Tongue (tissue), 2 donors: ENCODE measurements around the gene AGK. TPM values are rescaled to one million over a fixed set of nuclear protein-coding genes. Genes with fewer than 3 reads are reported as not detected.
"Not testable (repeated sequence)": the region's sequence is repeated elsewhere in the genome, so short reads cannot be mapped to it uniquely, and the experiment has no call there.

ENCODE experiments used
- DNase-seq: peaks from one replicate; pipeline ENCODE4 v3.0.0-alpha.2; 2015
- total RNA-seq: library from RNA; depleted of rRNA; stranded (reverse); fragments of >200 nt; gene quantifications from one replicate; pipeline ENCODE4 v1.2.3, GENCODE V29; 2014

AGK gene
- total RNA-seq, 1 donor from 2014 or later: 40.0 TPM

- no peak for DNase-seq
These were observed 6.2 kb downstream of the AGK start for GRCh38 chr7:141557360-141557759.

GRCh38 chr7:141557831-141558531, 6.8 kb downstream of the AGK start:
- not testable (repeated sequence) for DNase-seq

- no peak for DNase-seq
These were observed 7.5 kb downstream of the AGK start for GRCh38 chr7:141558544-141559183.

GRCh38 chr7:141559961-141560360, 8.8 kb downstream of the AGK start:
- no peak for DNase-seq

DNA sequence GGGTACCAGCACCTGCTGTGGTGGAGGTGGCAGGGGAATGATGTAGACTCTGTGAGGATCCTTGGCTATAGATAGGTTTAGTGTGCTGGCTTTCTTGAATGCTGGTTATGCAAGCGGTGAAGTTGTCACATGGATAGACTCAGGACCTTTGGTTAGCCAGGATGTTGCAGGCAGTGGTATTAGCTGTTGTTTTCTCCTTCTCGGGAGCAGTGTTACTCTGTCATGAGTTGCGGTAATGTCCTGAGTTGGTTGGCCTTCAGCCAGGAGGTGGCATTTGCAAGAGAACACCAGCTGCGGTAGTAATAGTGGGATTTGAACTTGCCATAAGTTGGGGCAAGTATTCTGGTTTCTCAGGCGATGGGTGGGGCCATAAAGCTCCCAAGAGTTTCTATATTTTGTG, 10.8 kb downstream of the AGK start:
- no peak for DNase-seq

DNA sequence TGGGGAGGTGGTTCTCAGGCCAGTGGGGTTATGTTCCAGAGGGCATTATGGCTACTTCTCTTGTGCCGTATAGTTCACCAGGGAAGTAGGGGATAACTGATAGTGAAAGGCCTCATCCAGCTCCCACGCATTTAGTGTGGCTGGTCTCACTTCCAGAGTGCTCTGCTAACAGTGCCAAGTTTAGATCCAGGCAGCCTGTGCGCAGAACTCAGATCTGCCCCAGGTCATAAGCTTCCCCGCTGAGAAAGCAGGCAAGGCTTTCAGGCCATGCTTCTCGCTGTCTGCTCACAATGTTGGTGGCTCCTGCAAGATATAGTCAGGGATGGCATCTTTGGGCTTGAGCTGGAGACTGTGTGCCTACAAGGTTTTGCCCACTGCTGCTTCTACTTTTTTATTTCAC, 11.3 kb downstream of the AGK start:
- DNase-seq: no peak

DNA sequence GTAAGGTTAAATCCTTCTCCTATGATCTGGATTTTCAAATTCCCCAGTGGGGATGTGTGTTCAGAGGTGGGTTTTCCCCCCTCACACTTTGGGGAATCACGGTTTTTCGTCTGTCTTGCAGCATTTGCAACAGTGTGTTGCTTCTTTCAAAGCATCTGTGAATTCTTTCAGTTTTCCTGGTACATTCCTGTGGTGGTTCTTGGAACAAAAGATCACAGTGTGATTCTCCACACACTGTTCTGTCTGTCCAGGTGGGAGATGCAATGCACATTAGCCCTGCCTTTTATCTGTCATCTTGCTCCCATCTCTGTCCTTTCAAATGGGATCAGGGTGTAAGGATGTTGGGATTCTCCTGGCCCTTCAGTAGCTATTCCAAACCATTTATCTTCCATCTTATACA, 11.8 kb downstream of the AGK start:
- no peak for DNase-seq

- DNase-seq: no peak
These were observed 12.9 kb downstream of the AGK start for GRCh38 chr7:141563956-141564623.

GRCh38 chr7:141567432-141567831, 16.2 kb downstream of the AGK start:
- DNase-seq: no peak

- DNase-seq: no peak
These were observed 17.0 kb downstream of the AGK start for GRCh38 chr7:141568227-141568626.

DNA sequence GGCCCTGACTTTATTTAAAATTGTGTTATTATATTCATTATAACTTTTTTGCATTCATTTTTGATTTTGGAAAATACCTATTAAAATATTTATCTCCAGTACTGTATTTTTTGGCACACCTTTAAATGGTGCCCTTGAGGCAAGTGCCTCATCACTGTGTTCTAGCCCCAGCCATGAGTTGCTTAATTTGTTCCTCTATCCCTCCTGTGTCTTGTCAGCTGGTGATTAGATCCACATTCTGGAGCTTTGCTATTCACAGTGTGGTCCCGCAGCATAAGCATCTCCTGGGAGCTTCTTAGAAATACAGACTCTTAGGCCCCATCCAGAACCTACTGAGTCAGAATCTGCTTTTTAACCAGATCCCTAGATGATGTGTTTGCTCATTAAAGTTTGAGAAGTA, 19.8 kb downstream of the AGK start:
- DNase-seq: no peak

DNA sequence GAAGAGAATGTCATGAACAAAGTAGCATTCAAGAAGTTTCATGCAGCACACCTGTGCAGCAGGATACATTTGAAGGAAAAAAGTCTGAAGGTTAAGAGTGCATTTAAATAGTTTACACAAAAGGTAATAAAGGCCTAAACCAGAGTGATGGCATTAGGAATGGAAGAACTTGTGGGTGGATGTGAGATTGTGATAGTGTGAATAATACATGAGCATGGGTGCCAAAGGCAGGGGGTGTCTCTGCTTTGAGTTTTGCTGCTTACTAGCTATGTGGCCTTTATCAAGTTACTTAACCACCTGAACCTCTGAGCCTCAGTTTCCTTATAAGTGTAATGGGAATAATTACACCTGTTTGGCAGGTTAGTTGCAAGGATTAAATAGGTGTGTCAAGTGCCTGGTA, 21.0 kb downstream of the AGK start:
- DNase-seq: no peak

GRCh38 chr7:141573511-141573910, 22.3 kb downstream of the AGK start:
- DNase-seq: no peak

- no peak for DNase-seq
These were observed 24.0 kb downstream of the AGK start for GRCh38 chr7:141575164-141575563.

GRCh38 chr7:141575654-141576448, 24.6 kb downstream of the AGK start:
- DNase-seq: no peak

DNA sequence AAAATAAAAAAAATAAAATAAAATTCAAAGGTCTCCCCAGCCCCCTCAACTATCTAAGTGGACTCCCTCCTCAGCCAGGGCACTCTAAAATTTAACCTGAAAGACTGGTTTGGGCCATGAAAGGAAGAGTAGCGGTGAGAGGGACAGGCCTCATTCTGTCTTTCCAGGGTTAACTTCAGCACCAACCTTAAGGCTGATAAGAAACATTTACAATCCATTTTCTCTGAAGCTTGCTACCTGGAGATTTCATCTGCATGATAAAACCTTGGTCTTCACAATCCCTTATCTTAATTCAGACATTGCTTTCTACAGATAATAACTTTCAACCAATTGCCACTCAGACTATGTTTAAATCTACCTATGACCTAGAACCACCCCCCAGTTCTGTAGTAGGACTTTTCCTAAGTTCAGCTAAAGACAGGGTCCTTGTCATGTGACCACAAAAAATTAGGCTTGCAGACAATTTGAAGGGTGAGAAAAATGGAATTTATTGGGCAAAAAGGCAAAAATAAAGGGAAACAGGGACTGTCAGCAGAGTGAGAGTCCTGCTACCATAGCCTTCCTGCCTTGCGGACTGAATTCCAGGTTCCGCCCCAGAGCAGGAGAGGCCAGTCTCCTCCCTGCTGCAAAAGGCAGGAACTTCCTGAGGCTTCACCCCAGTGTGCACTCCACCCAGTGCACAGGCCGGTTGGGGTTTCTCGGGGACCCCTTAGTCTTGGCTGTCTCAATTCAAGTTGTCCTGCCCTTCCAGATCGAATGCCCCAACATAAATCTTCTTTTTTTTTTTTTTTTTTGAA, 26.0 kb downstream of the AGK start:
- no peak for DNase-seq

DNA sequence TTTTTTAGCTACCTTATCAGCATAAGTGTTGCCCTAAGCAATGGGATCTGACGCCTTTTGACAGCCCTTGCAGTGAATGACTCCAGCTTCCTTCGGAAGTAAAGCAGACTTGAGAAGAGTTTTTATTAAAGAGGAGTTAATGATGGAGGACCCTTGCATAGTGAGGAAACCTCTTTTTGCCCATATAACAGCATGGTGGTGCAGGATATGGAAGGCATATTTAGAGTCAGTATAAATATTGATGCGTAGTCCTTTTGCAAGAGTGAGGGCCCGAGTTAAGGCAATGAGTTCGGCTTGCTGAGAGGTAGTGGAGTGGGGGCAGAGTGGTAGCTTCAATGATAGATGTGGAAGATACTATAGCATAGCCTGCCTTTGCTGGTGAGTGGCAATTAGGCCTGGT, 28.7 kb downstream of the AGK start:
- DNase-seq: not testable (repeated sequence)

GRCh38 chr7:141582063-141582462, 30.9 kb downstream of the AGK start:
- not testable (repeated sequence) for DNase-seq

- no peak for DNase-seq
These were observed 33.7 kb downstream of the AGK start for GRCh38 chr7:141584935-141585334.

GRCh38 chr7:141585592-141586510, 34.6 kb downstream of the AGK start:
- no peak for DNase-seq

DNA sequence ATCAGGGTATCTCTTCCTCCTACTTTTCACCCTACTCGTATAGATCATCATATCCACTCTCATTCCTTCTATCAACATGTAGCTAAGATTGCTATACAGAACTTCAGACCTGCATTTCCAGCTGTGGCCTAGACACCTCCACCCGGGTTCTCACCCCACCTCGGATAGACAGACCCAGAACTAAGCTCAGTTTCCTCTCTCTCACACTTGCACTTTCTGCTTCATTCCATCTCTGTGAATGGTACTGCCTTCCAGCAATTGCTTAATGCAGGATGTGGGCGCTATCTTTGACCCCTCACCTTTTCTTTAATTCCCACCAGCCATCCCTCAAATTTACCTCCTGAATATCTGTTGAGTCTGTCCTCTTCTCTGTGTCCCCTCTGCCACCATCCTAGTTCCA, 35.7 kb downstream of the AGK start:
- no peak for DNase-seq
